ENCODE data around the gene NCAM1. TPM values are rescaled to one million over a fixed set of nuclear protein-coding genes. Genes with fewer than 3 reads are reported as not detected.
A peak's percentile ranks its signal among the peaks of the same experiment; 100 is the strongest.

The NCAM1 gene
- total RNA-seq, 4 donors from 2014 or later, result 94.8 to 195 (median 150) TPM

- Histone ChIP-seq H3K27me3 (no peaks in the 10 kb centered on the region), H3K36me3 (no peaks in the 10 kb centered on the region), H3K4me3 (replicated peaks in 1 of 3) (no peak overlapping the region), H3K4me1 (peaks cover 4% of the 10 kb centered on the region in 2 donors), H3K27ac (no peak overlapping the region), H3K9me3 (no peaks in the 10 kb centered on the region)
- DNase-seq, result no peak
- intact Hi-C loops (cut with DNase I), result no loop called here
- TF ChIP-seq POLR2A (IDR thresholded peaks at IDR 0.05) (no peak), CTCF (IDR thresholded peaks at IDR 0.05) (no peak)
- 89 to 96% methylated on average over 5 of the region's 5 CpGs for WGBS, 2 donors
Observed at GRCh38 chr11:113243696-113244095, 282.5 kb downstream of the NCAM1 start.

- no peak for TF ChIP-seq POLR2A (IDR thresholded peaks at IDR 0.05)
- no peak for TF ChIP-seq CTCF (IDR thresholded peaks at IDR 0.05)
- WGBS, 2 donors, result 94 to 96% methylated on average over 7 of the region's 7 CpGs
- intact Hi-C loops (cut with DNase I), result no loop called here
- no peaks in the 10 kb centered on the region for H3K9me3 ChIP-seq
- H3K4me3 ChIP-seq (replicated peaks in 1 of 3), result no peak overlapping the region
- DNase-seq, result no peak
- H3K27ac ChIP-seq, result no peak overlapping the region
- H3K27me3 ChIP-seq, result no peaks in the 10 kb centered on the region
- H3K4me1 ChIP-seq, result peaks cover 4% of the 10 kb centered on the region in 2 donors
- H3K36me3 ChIP-seq, result no peaks in the 10 kb centered on the region
Observed at GRCh38 chr11:113245216-113245615, 284.0 kb downstream of the NCAM1 start.

- Histone ChIP-seq H3K4me3 (replicated peaks in 1 of 3) (no peak overlapping the region), H3K4me1 (peaks cover 4% of the 10 kb centered on the region in 2 donors), H3K27me3 (no peaks in the 10 kb centered on the region), H3K9me3 (no peaks in the 10 kb centered on the region), H3K27ac (peak overlapping the region in 1 of 3 donors; percentile 24), H3K36me3 (no peaks in the 10 kb centered on the region)
- WGBS, 2 donors, result 84 to 85% methylated on average over 8 of the region's 8 CpGs
- intact Hi-C loops (cut with DNase I), result no loop called here
- DNase-seq, result no peak
- TF ChIP-seq POLR2A (IDR thresholded peaks at IDR 0.05), result no peak
Observed at GRCh38 chr11:113247221-113247620, 286.0 kb downstream of the NCAM1 start.

- no peak for DNase-seq
- Histone ChIP-seq H3K36me3 (no peaks in the 10 kb centered on the region), H3K4me1 (peaks cover 4% of the 10 kb centered on the region in 2 donors), H3K27ac (no peak overlapping the region), H3K9me3 (no peaks in the 10 kb centered on the region), H3K27me3 (no peaks in the 10 kb centered on the region), H3K4me3 (replicated peaks in 1 of 3) (no peak overlapping the region)
- intact Hi-C loops (cut with DNase I), result no loop called here
- TF ChIP-seq POLR2A (IDR thresholded peaks at IDR 0.05) (no peak), CTCF (IDR thresholded peaks at IDR 0.05) (no peak)
- WGBS, 2 donors, result 79 to 82% methylated on average over 6 of the region's 6 CpGs
Observed at GRCh38 chr11:113247966-113248365, 286.7 kb downstream of the NCAM1 start.

- 83 to 84% methylated on average over 11 of the region's 11 CpGs for WGBS, 2 donors
- Histone ChIP-seq H3K27me3 (no peaks in the 10 kb centered on the region), H3K4me1 (peaks cover 4% of the 10 kb centered on the region in 2 donors), H3K4me3 (replicated peaks in 1 of 3) (no peak overlapping the region), H3K9me3 (no peaks in the 10 kb centered on the region), H3K36me3 (no peaks in the 10 kb centered on the region), H3K27ac (no peak overlapping the region)
- TF ChIP-seq CTCF (IDR thresholded peaks at IDR 0.05) (no peak), POLR2A (IDR thresholded peaks at IDR 0.05) (no peak)
- no peak for DNase-seq
- intact Hi-C loops (cut with DNase I), result no loop called here
Observed at GRCh38 chr11:113248702-113249490, 287.7 kb downstream of the NCAM1 start.

Measured in thyroid gland (tissue), 4 donors.